HL-60 (cell line): Measurements from ENCODE around the gene NHLRC2.

Experiments used
- DNase-seq, 2 experiments: peaks; one replicate each; pipeline ENCODE4 v3.0.0-alpha.2; 2010 to 2020; ENCODE audit warnings: low read depth in 1 of 2, low spot score in 1 of 2
- H3K27ac ChIP-seq: fragments of 250-450 bp; sonication (Bioruptor Pico); replicated peaks from 2 replicates; pipeline ENCODE4 v1.5.1; 2020; ENCODE audit warnings: mild to moderate bottlenecking, moderate library complexity
- H3K27me3 ChIP-seq: fragments of 250-450 bp; sonication (Bioruptor Pico); 2 replicates; pipeline ENCODE4 v1.5.1; 2021; ENCODE audit warnings: mild to moderate bottlenecking, moderate library complexity; ENCODE audit not compliant: insufficient read depth, poor library complexity, severe bottlenecking
- H3K4me3 ChIP-seq: replicated peaks from 2 replicates; pipeline ENCODE4 v1.5.1; 2011; ENCODE audit warnings: mild to moderate bottlenecking, control low read depth, low read length; ENCODE audit not compliant: insufficient read depth
- CTCF ChIP-seq: IDR thresholded peaks from one replicate; pipeline ENCODE4 v1.5.1; 2011; ENCODE audit warnings: low read length, control low read depth, inconsistent platforms; ENCODE audit not compliant: insufficient read depth
- GABPA ChIP-seq: IDR thresholded peaks from 2 replicates; pipeline ENCODE4 v1.6.1; 2012; ENCODE audit warnings: low read depth
- POLR2AphosphoS5 ChIP-seq: IDR thresholded peaks from 2 replicates; pipeline ENCODE4 v1.6.1; 2012; ENCODE audit warnings: low read depth
- REST ChIP-seq: IDR thresholded peaks from 2 replicates; pipeline ENCODE4 v1.6.1; 2012; ENCODE audit warnings: low read depth; ENCODE audit not compliant: insufficient replicate concordance
- SPI1 ChIP-seq: IDR thresholded peaks from 2 replicates; pipeline ENCODE4 v1.6.1; 2012; ENCODE audit warnings: low read depth, mild to moderate bottlenecking, borderline replicate concordance

The NHLRC2 gene

GRCh38 chr10:113895018-113895417, 40.6 kb downstream of the NHLRC2 start:
- H3K27ac ChIP-seq: no peak overlapping the region
- H3K27me3 ChIP-seq: no peaks in the 10 kb centered on the region
- no peak overlapping the region for H3K4me3 ChIP-seq
- TF ChIP-seq POLR2AphosphoS5 (no peak), REST (no peak), SPI1 (no peak), CTCF (no peak), GABPA (no peak)
- DNase-seq: no peak

- no peak for TF ChIP-seq GABPA
- no peak for TF ChIP-seq REST
- no peak for TF ChIP-seq CTCF
- no peak for TF ChIP-seq POLR2AphosphoS5
- no peak for TF ChIP-seq SPI1
- no peak for DNase-seq
- H3K27me3 ChIP-seq: no peaks in the 10 kb centered on the region
- no peak overlapping the region for H3K4me3 ChIP-seq
- no peak overlapping the region for H3K27ac ChIP-seq
Measured at GRCh38 chr10:113897693-113898618, 43.5 kb downstream of the NHLRC2 start.

GRCh38 chr10:113899952-113900598, 45.6 kb downstream of the NHLRC2 start:
- DNase-seq: no peak
- no peaks in the 10 kb centered on the region for H3K27me3 ChIP-seq
- H3K27ac ChIP-seq: no peak overlapping the region
- TF ChIP-seq CTCF (no peak), SPI1 (no peak), POLR2AphosphoS5 (no peak), REST (no peak), GABPA (no peak)
- H3K4me3 ChIP-seq: no peak overlapping the region
